Stimulated activated CD8-positive, alpha-beta memory T cell treated with anti-CD3 and anti-CD28 coated beads, Interleukin-15, amount 100 ng/mL, for 1 hour (primary cell): ENCODE data around the gene TBC1D8.

Experiments used
- DNase-seq: peaks from one replicate; pipeline ENCODE4 v3.0.0-alpha.2; 2020; ENCODE audit warnings: low read depth

Gene TBC1D8

GRCh38 chr2:100997509-100998234 lies 153.5 kb downstream of the TBC1D8 start:
- no peak for DNase-seq

GRCh38 chr2:100995309-100996075 lies 155.7 kb downstream of the TBC1D8 start:
- DNase-seq, result no peak

GRCh38 chr2:100993294-100993693 lies 157.9 kb downstream of the TBC1D8 start:
- DNase-seq, result no peak

GRCh38 chr2:100992262-100992661 lies 158.9 kb downstream of the TBC1D8 start:
- DNase-seq, result no peak

GRCh38 chr2:100991404-100991773 lies 159.8 kb downstream of the TBC1D8 start:
- DNase-seq, result no peak

GRCh38 chr2:100990650-100991403 lies 160.4 kb downstream of the TBC1D8 start:
- no peak for DNase-seq

GRCh38 chr2:100990166-100990565 lies 161.0 kb downstream of the TBC1D8 start:
- DNase-seq, result no peak

GRCh38 chr2:100989666-100990065 lies 161.5 kb downstream of the TBC1D8 start:
- DNase-seq, result no peak

- no peak for DNase-seq
Measured at GRCh38 chr2:100988630-100989417, 162.4 kb downstream of the TBC1D8 start.

- no peak for DNase-seq
Measured at GRCh38 chr2:100987974-100988373, 163.2 kb downstream of the TBC1D8 start.

- DNase-seq, result no peak
Measured at GRCh38 chr2:100987536-100987935, 163.6 kb downstream of the TBC1D8 start.

GRCh38 chr2:100986157-100986556 lies 165.0 kb downstream of the TBC1D8 start:
- no peak for DNase-seq

GRCh38 chr2:100984892-100985307 lies 166.3 kb downstream of the TBC1D8 start:
- peak; percentile 57 for DNase-seq

GRCh38 chr2:100983684-100984310 lies 167.4 kb downstream of the TBC1D8 start:
- DNase-seq, result no peak

- no peak for DNase-seq
Measured at GRCh38 chr2:100983201-100983600, 168.0 kb downstream of the TBC1D8 start.

GRCh38 chr2:100982431-100982861 lies 168.7 kb downstream of the TBC1D8 start:
- no peak for DNase-seq

GRCh38 chr2:100981011-100981410 lies 170.2 kb downstream of the TBC1D8 start:
- DNase-seq, result no peak

- no peak for DNase-seq
Measured at GRCh38 chr2:100980046-100980445, 171.1 kb downstream of the TBC1D8 start.

- DNase-seq, result no peak
Measured at GRCh38 chr2:100978582-100979191, 172.5 kb downstream of the TBC1D8 start.

GRCh38 chr2:100977511-100977910 lies 173.7 kb downstream of the TBC1D8 start:
- DNase-seq, result no peak
